SK-N-SH treated with all-trans-retinoic acid at 6 μM for 48 hours (cell line): ENCODE results near the gene RNF213.

Experiments used
- ARNTL ChIP-seq: fragments of 450-650 bp; formaldehyde crosslinking; IDR thresholded peaks from 2 replicates; pipeline ENCODE4 v1.5.0; 2020; ENCODE audit warnings: low read depth, mild to moderate bottlenecking, moderate library complexity, borderline replicate concordance
- PATZ1 ChIP-seq: fragments of 250-450 bp; sonication (Bioruptor Pico); IDR thresholded peaks from 2 replicates; pipeline ENCODE4 v1.8.0; 2020; ENCODE audit warnings: mild to moderate bottlenecking, moderate library complexity, borderline replicate concordance
- PPARA ChIP-seq: fragments of 250-450 bp; sonication (Bioruptor Pico); IDR thresholded peaks from 2 replicates; pipeline ENCODE4 v1.5.0; 2020; ENCODE audit warnings: mild to moderate bottlenecking, borderline replicate concordance
- TCF4 ChIP-seq: fragments of 250-450 bp; sonication (Bioruptor Pico); IDR thresholded peaks from 2 replicates; pipeline ENCODE4 v1.8.0; 2021; ENCODE audit warnings: mild to moderate bottlenecking, moderate library complexity, borderline replicate concordance
- TOX ChIP-seq: fragments of 250-450 bp; sonication (Bioruptor Pico); IDR thresholded peaks from 2 replicates; pipeline ENCODE4 v1.8.0; 2021; ENCODE audit warnings: mild to moderate bottlenecking, moderate library complexity, borderline replicate concordance
- ZNF70 ChIP-seq: fragments of 450-650 bp; formaldehyde crosslinking; IDR thresholded peaks from 2 replicates; pipeline ENCODE4 v1.5.0; 2020; ENCODE audit warnings: mild to moderate bottlenecking, moderate library complexity
- TF ChIP-seq, protein P1 (sequence below): fragments of 250-450 bp; sonication (Bioruptor Pico); IDR thresholded peaks from 2 replicates; pipeline ENCODE4 v1.5.1; 2020; ENCODE audit warnings: low read depth, mild to moderate bottlenecking, moderate library complexity

- TF ChIP-seq PATZ1 (CRISPR knock-in tag) (no peak), TOX (CRISPR knock-in tag) (no peak), ARNTL (CRISPR knock-in tag) (no peak), ZNF70 (no peak), TCF4 (CRISPR knock-in tag) (no peak), PPARA (CRISPR knock-in tag) (no peak)
- TF ChIP-seq, protein P1, sequence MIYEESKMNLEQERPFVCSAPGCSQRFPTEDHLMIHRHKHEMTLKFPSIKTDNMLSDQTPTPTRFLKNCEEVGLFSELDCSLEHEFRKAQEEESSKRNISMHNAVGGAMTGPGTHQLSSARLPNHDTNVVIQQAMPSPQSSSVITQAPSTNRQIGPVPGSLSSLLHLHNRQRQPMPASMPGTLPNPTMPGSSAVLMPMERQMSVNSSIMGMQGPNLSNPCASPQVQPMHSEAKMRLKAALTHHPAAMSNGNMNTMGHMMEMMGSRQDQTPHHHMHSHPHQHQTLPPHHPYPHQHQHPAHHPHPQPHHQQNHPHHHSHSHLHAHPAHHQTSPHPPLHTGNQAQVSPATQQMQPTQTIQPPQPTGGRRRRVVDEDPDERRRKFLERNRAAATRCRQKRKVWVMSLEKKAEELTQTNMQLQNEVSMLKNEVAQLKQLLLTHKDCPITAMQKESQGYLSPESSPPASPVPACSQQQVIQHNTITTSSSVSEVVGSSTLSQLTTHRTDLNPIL (CRISPR knock-in tag), result no peak
These were observed 8.8 kb downstream of the RNF213 start for GRCh38 chr17:80269405-80269807.
